ENCODE measurements around the gene GGACT.

GGACT gene

GRCh38 chr13:100534147-100534843 lies 54.3 kb downstream of the GGACT start:
- in situ Hi-C loops (cut with MboI; ENCODE audit: low sequenced_read_pairs) = loop anchor here (25.0 kb wide), 1 partner anchor 872 kb away; no protein-coding TSS in a partner anchor

DNA sequence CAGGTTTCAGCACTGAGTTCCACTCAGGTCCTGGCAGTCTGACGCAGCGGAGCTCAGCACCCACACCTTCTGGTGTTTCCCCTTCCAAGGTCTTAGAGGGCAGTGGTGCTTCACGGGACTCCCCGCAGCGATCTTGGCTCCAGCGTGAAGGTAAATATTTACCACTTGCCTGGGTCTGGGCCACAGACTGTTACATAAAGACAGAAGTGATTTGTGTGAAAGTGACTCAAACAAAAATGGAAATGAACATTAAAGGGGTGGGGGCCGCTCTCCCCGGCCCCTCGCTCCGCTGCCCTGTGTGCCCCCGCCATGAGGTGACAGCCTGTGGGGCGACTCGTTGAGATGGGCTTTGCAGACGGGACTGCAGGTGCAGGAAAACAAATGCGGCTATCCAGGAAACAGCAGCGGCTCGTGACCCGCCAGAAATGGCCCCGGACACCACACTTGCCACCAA lies 55.0 kb downstream of the GGACT start:
- in situ Hi-C loops (cut with MboI; ENCODE audit: low sequenced_read_pairs) = loop anchor here (25.0 kb wide), 1 partner anchor 871 kb away; no protein-coding TSS in a partner anchor

- in situ Hi-C loops (cut with MboI; ENCODE audit: low sequenced_read_pairs) = loop anchor here (25.0 kb wide), 1 partner anchor 871 kb away; no protein-coding TSS in a partner anchor
Observed at GRCh38 chr13:100532836-100533435, 55.7 kb downstream of the GGACT start.

DNA sequence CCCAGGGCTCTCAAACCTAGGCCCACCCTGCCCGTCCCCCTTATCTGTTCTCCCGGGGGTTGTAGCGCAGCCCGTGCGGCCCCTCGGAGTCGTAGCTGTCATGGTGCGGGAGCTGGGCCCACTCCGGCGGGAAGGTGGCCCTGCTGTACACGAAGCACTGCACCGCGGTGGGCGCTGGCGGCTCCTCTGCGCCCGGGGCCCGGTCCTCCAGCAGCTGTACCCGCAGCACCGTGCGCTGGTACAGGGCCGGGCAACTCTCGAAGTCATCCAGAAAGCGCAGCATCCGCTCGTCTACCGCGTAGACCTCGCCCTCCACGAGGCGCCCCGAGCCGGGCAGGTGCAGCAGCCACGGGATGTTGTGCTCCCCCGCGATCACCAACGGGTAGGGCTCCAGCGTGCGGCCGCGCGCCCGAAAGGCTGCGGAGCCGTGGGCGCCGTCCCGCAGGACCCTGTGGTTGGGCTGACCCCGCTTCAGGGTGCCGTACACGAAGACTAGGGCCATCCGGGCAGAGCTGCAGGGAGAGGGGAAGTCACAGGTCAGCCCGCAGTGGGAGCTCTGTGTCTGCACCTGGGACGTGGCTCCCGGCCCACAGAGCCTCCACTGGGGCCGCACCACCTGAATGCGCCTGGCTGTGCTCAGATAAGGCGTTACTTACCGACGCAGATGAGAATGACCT lies 56.4 kb downstream of the GGACT start:
- in situ Hi-C loops (cut with MboI; ENCODE audit: low sequenced_read_pairs) = loop anchor here (25.0 kb wide), 1 partner anchor 870 kb away; no protein-coding TSS in a partner anchor

- in situ Hi-C loops (cut with MboI; ENCODE audit: low sequenced_read_pairs) = loop anchor here (25.0 kb wide), 1 partner anchor 868 kb away; no protein-coding TSS in a partner anchor
Observed at GRCh38 chr13:100530671-100531213, 57.8 kb downstream of the GGACT start.

- in situ Hi-C loops (cut with MboI; ENCODE audit: low sequenced_read_pairs) = loop anchor here (10.0 to 25.0 kb wide), 2 partner anchors 605 to 868 kb away; no protein-coding TSS in a partner anchor
Observed at GRCh38 chr13:100529666-100530377, 58.8 kb downstream of the GGACT start.

- in situ Hi-C loops (cut with MboI; ENCODE audit: low sequenced_read_pairs) = loop anchor here (10.0 to 25.0 kb wide), 2 partner anchors 604 to 867 kb away; no protein-coding TSS in a partner anchor
Observed at GRCh38 chr13:100528820-100529219, 59.8 kb downstream of the GGACT start.

DNA sequence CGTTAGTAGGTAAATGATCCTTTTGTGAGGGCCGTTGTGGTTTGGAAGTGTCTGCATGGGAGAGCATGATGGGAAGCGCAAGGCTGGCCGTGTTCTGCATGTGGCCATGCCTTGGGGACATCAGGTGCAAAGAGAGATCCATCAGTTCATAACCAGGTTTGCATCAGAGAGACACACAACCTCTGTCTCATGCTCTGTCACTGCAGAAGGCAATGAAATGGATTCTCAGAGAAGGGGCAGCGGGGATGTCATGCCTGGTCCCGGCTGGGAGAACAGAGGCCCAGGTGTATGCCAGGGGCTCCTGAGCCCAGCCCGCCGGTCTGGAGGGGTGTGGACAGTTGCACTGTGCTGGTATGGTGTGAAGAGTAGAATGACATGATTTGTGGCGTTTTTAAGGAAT lies 60.2 kb downstream of the GGACT start:
- in situ Hi-C loops (cut with MboI; ENCODE audit: low sequenced_read_pairs) = loop anchor here (10.0 to 25.0 kb wide), 2 partner anchors 604 to 866 kb away; no protein-coding TSS in a partner anchor

- in situ Hi-C loops (cut with MboI; ENCODE audit: low sequenced_read_pairs) = loop anchor here (10.0 to 25.0 kb wide), 2 partner anchors 603 to 865 kb away; no protein-coding TSS in a partner anchor
Observed at GRCh38 chr13:100527644-100528043, 60.9 kb downstream of the GGACT start.

DNA sequence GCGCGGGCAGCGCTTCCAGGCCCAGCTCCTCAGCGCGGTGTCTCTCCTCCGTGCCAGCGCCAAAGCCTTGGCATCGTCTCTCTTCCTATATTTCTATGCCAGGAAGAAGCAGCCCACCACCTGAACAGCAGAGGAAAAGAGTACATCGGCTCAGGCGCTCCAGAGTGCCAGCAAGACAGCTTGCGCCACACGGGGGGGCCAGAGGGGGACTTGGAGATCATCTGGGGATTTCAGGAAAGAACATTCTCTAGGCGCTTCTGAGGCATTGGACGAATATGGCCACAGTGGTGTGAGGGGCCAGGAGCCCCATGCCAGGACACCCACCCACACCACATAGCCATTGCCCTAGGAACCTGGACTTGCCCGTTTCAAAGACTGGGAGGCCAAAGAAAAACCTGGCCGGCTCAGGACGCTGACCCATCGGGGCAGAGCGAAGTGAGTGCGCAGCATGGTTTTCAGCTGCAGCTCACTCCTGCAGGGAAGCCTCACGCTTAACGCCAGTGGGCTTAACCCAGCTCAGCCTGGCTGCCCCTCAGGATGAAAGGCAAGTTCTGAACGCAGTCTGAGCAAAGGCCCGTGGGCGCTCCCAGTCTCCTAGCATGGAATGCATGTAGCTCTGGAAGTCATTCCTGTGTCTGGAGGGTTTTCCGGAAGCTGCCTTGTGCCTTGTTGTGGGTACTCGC lies 62.1 kb downstream of the GGACT start:
- in situ Hi-C loops (cut with MboI; ENCODE audit: low sequenced_read_pairs) = loop anchor here (10.0 to 25.0 kb wide), 2 partner anchors 602 to 864 kb away; no protein-coding TSS in a partner anchor

- in situ Hi-C loops (cut with MboI; ENCODE audit: low sequenced_read_pairs) = loop anchor here (10.0 to 25.0 kb wide), 2 partner anchors 601 to 863 kb away; no protein-coding TSS in a partner anchor
Observed at GRCh38 chr13:100525453-100526317, 62.9 kb downstream of the GGACT start.

- in situ Hi-C loops (cut with MboI; ENCODE audit: low sequenced_read_pairs) = loop anchor here (10.0 to 25.0 kb wide), 2 partner anchors 600 to 862 kb away; no protein-coding TSS in a partner anchor
Observed at GRCh38 chr13:100524688-100525087, 63.9 kb downstream of the GGACT start.

DNA sequence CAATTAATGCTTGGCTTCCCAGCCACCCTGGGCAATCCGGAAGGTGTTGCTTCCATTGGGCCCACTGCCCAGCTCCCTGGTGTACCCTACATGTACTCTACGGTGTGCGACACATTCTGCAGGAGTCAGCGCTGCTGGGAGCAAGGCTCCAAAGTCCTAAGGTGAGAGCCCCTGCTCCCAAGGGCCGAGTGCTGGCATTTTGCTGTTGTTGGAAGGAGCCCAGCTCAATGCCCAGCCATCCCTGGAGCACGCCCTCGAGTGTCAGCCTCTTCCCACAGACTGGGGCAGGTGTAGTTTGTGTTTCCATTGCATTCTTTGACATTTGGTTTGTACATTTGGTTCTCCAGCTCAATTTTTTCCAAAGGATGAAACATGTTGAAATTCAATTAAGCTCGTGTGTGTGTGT lies 64.6 kb downstream of the GGACT start:
- in situ Hi-C loops (cut with MboI; ENCODE audit: low sequenced_read_pairs) = loop anchor here (10.0 kb wide), 1 partner anchor 599 kb away; no protein-coding TSS in a partner anchor

DNA sequence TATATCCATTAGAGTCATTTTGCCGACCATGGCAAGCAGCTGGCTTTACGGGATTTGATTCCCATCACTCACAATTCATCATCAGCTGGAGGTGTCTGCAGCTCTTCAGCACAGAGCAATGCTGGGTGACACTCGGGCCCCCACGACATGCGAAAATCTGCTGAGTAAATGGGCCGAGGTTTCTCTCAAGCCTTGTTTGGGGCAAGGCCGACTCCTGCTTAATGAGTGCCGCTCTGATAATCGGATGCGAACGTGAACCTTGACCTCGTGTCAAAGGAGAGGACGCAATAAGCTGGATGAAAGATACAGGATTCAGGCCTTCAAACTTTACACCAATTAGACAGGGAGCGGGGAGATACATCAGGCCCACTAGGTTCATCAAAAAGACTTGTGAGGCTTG lies 65.2 kb downstream of the GGACT start:
- in situ Hi-C loops (cut with MboI; ENCODE audit: low sequenced_read_pairs) = loop anchor here (10.0 kb wide), 1 partner anchor 599 kb away; no protein-coding TSS in a partner anchor

GRCh38 chr13:100522618-100523309 lies 65.8 kb downstream of the GGACT start:
- in situ Hi-C loops (cut with MboI; ENCODE audit: low sequenced_read_pairs) = loop anchor here (10.0 kb wide), 1 partner anchor 598 kb away; no protein-coding TSS in a partner anchor

DNA sequence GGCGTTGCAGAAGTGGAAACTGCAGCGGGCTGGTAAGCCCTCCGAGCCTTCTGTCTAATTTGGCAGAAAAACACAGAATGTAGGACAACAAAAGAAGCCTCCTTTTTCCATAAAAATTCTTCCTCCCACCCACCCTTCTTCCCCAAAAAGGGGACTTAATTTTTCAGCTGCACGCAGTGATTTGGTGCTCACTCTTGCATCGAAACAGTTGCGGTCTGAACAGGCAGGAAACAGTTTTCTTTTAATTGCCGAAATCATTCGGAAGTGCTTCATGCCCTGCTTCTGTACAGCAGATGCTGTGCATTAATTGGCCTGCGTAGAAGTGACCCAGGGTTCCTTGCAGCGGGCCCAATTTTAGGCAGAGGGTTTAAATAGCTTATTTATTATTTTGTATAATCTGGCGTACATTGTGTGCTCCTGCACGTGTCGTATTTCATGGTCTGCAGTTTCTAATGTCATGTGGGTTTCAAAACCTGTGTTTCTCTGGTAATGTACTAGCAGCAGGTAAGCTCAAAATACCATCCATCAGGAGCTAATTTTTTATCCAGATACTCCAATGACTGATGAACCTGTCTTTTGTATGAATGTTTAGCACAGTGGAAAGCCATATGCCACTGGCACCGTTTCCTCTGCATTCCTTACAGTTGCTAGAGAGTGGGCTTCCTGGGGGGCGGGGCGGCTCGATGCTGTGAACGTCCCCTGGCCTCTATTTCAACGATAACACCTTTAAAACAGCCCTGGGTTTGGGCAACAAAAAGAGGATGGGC lies 66.6 kb downstream of the GGACT start:
- in situ Hi-C loops (cut with MboI; ENCODE audit: low sequenced_read_pairs) = loop anchor here (10.0 kb wide), 1 partner anchor 597 kb away; no protein-coding TSS in a partner anchor
